Measurements from ENCODE around the gene SMIM36. TPM values are rescaled to one million over a fixed set of nuclear protein-coding genes. Genes with fewer than 3 reads are reported as not detected.
"Not testable (repeated sequence)": the region's sequence is repeated elsewhere in the genome, so short reads cannot be mapped to it uniquely, and the experiment has no call there.

The SMIM36 gene
- total and polyA plus RNA-seq, 4 donors: not detected

- no peaks in the 10 kb centered on the region for H3K27me3 ChIP-seq (ENCODE audit: control insufficient read depth in 1 of 2, insufficient read depth in 2 of 2, low read length in 1 of 2)
- intact Hi-C loops (cut with DNase I): no loop called here
- H3K9me3 ChIP-seq (ENCODE audit: control insufficient read depth, low read length): no peaks in the 10 kb centered on the region
- no peak overlapping the region for H3K4me3 ChIP-seq (ENCODE audit: low read length in 2 of 2)
- ATAC-seq (ENCODE audit: low FRiP score): no peak
- H3K36me3 ChIP-seq (ENCODE audit: control insufficient read depth in 1 of 2, insufficient read depth in 2 of 2, low read length in 1 of 2): no peaks in the 10 kb centered on the region
- WGBS, 2 donors: 56 to 68% methylated on average over 1 of the region's 1 CpG
- no peak overlapping the region for H3K27ac ChIP-seq (ENCODE audit: low read depth in 1 of 2, low read length in 2 of 2)
- H3K4me1 ChIP-seq (ENCODE audit: control insufficient read depth in 1 of 2, insufficient read depth in 2 of 2, low read length in 2 of 2): no peaks in the 10 kb centered on the region
- DNase-seq: no peak
Measured at GRCh38 chr17:55536205-55536604, 25.0 kb upstream of the SMIM36 start.

DNA sequence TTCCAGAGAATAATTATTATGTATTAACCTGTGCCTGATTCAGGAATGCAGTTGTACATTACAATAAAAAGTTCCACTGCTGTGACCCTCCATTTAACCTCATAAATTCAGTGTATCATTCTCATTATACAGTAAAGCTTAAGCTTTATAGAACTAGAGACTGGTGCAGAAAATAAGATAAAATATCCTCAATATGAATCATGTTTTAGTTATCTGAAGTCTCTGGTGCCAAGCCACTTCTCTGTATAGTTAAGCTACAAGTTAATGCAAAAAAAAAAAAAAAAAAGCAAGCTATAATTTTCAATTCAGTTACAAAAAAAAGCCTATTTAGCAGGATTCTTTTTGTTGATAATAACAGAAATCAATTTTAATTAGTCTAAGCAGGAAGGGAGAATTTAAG lies 22.4 kb upstream of the SMIM36 start:
- Histone ChIP-seq H3K9me3 (ENCODE audit: control insufficient read depth, low read length) (no peaks in the 10 kb centered on the region), H3K4me3 (ENCODE audit: low read length in 2 of 2) (no peak overlapping the region), H3K4me1 (ENCODE audit: control insufficient read depth in 1 of 2, insufficient read depth in 2 of 2, low read length in 2 of 2) (no peaks in the 10 kb centered on the region), H3K36me3 (ENCODE audit: control insufficient read depth in 1 of 2, insufficient read depth in 2 of 2, low read length in 1 of 2) (no peaks in the 10 kb centered on the region), H3K27me3 (ENCODE audit: control insufficient read depth in 1 of 2, insufficient read depth in 2 of 2, low read length in 1 of 2) (no peaks in the 10 kb centered on the region), H3K27ac (ENCODE audit: low read depth in 1 of 2, low read length in 2 of 2) (no peak overlapping the region)
- DNase-seq (no peak), ATAC-seq (ENCODE audit: low FRiP score) (no peak)
- intact Hi-C loops (cut with DNase I): no loop called here

DNA sequence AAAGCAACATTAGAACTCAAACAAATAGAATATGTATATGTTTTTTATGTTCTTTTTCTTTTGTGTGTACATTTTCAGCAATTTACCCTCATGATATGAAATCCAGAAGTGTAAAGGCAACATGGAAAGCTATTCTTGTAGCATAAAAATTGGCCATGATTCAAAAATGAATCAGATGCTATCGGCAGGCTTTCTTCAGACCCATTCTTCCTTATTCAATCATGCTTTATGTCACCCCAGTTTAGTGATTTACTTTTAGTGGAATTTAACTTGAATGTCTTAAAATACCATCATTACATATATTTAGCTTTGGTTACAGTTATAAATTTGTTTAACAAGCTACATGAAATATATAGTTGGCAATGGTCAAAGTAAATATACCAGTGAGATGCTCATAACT lies 21.4 kb upstream of the SMIM36 start:
- DNase-seq (no peak), ATAC-seq (ENCODE audit: low FRiP score) (no peak)
- H3K36me3 ChIP-seq (ENCODE audit: control insufficient read depth in 1 of 2, insufficient read depth in 2 of 2, low read length in 1 of 2): no peaks in the 10 kb centered on the region
- 15 to 29% methylated on average over 1 of the region's 1 CpG for WGBS, 2 donors
- no peak overlapping the region for H3K4me3 ChIP-seq (ENCODE audit: low read length in 2 of 2)
- no peak overlapping the region for H3K27ac ChIP-seq (ENCODE audit: low read depth in 1 of 2, low read length in 2 of 2)
- intact Hi-C loops (cut with DNase I): no loop called here
- H3K27me3 ChIP-seq (ENCODE audit: control insufficient read depth in 1 of 2, insufficient read depth in 2 of 2, low read length in 1 of 2): no peaks in the 10 kb centered on the region
- no peaks in the 10 kb centered on the region for H3K9me3 ChIP-seq (ENCODE audit: control insufficient read depth, low read length)
- no peaks in the 10 kb centered on the region for H3K4me1 ChIP-seq (ENCODE audit: control insufficient read depth in 1 of 2, insufficient read depth in 2 of 2, low read length in 2 of 2)

GRCh38 chr17:55531053-55531728 lies 19.9 kb upstream of the SMIM36 start:
- Histone ChIP-seq H3K4me1 (ENCODE audit: control insufficient read depth in 1 of 2, insufficient read depth in 2 of 2, low read length in 2 of 2) (no peaks in the 10 kb centered on the region), H3K4me3 (ENCODE audit: low read length in 2 of 2) (no peak overlapping the region), H3K9me3 (ENCODE audit: control insufficient read depth, low read length) (no peaks in the 10 kb centered on the region), H3K27me3 (ENCODE audit: control insufficient read depth in 1 of 2, insufficient read depth in 2 of 2, low read length in 1 of 2) (peaks cover 0 to 2% of the 10 kb centered on the region in 2 donors), H3K27ac (ENCODE audit: low read depth in 1 of 2, low read length in 2 of 2) (no peak overlapping the region), H3K36me3 (ENCODE audit: control insufficient read depth in 1 of 2, insufficient read depth in 2 of 2, low read length in 1 of 2) (no peaks in the 10 kb centered on the region)
- DNase-seq (no peak), ATAC-seq (ENCODE audit: low FRiP score) (no peak)
- intact Hi-C loops (cut with DNase I): no loop called here
- WGBS, 2 donors: 84 to 94% methylated on average over 5 of the region's 5 CpGs

DNA sequence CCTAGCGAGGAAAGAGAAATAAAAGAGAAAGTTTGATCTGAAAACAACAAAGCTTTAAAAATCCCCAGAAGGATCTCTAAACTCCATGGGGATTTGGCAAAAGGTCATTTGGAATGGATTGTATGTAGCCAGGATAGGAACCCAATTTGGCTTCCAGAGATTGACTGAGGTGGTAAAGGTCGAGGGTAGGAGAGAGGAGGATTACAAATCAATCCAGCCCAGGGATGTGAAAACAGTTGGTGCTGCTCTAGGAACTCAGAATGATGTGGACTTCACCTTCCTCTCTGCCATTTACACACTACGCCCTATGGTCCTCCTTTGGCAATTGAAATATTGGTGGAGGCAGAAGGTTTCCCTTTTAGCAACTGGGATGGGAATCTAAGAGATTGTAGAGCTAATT lies 18.8 kb upstream of the SMIM36 start:
- intact Hi-C loops (cut with DNase I): no loop called here
- no peak for DNase-seq

GRCh38 chr17:55527540-55528118 lies 16.4 kb upstream of the SMIM36 start:
- no peaks in the 10 kb centered on the region for H3K4me1 ChIP-seq (ENCODE audit: control insufficient read depth in 1 of 2, insufficient read depth in 2 of 2, low read length in 2 of 2)
- H3K36me3 ChIP-seq (ENCODE audit: control insufficient read depth in 1 of 2, insufficient read depth in 2 of 2, low read length in 1 of 2): no peaks in the 10 kb centered on the region
- ATAC-seq (ENCODE audit: low FRiP score): peak; percentile 84
- 71 to 72% methylated on average over 5 of the region's 5 CpGs for WGBS, 2 donors
- intact Hi-C loops (cut with DNase I): loop anchor here (2.0 to 5.0 kb wide), 3 partner anchors 190 to 245 kb away; no protein-coding TSS in a partner anchor
- H3K27ac ChIP-seq (ENCODE audit: low read depth in 1 of 2, low read length in 2 of 2): no peak overlapping the region
- peaks cover 0 to 2% of the 10 kb centered on the region in 2 donors for H3K27me3 ChIP-seq (ENCODE audit: control insufficient read depth in 1 of 2, insufficient read depth in 2 of 2, low read length in 1 of 2)
- no peak overlapping the region for H3K4me3 ChIP-seq (ENCODE audit: low read length in 2 of 2)
- no peaks in the 10 kb centered on the region for H3K9me3 ChIP-seq (ENCODE audit: control insufficient read depth, low read length)
- DNase-seq: no peak

More for the DNA sequence above, 18.8 kb upstream of the SMIM36 start:
- H3K36me3 ChIP-seq (ENCODE audit: control insufficient read depth in 1 of 2, insufficient read depth in 2 of 2, low read length in 1 of 2): no peaks in the 10 kb centered on the region
- peaks cover 0 to 2% of the 10 kb centered on the region in 2 donors for H3K27me3 ChIP-seq (ENCODE audit: control insufficient read depth in 1 of 2, insufficient read depth in 2 of 2, low read length in 1 of 2)
- no peak overlapping the region for H3K27ac ChIP-seq (ENCODE audit: low read depth in 1 of 2, low read length in 2 of 2)
- WGBS, 2 donors: 78 to 83% methylated on average over 3 of the region's 3 CpGs
- H3K4me1 ChIP-seq (ENCODE audit: control insufficient read depth in 1 of 2, insufficient read depth in 2 of 2, low read length in 2 of 2): no peaks in the 10 kb centered on the region
- no peak for ATAC-seq (ENCODE audit: low FRiP score)
- no peaks in the 10 kb centered on the region for H3K9me3 ChIP-seq (ENCODE audit: control insufficient read depth, low read length)
- H3K4me3 ChIP-seq (ENCODE audit: low read length in 2 of 2): no peak overlapping the region

DNA sequence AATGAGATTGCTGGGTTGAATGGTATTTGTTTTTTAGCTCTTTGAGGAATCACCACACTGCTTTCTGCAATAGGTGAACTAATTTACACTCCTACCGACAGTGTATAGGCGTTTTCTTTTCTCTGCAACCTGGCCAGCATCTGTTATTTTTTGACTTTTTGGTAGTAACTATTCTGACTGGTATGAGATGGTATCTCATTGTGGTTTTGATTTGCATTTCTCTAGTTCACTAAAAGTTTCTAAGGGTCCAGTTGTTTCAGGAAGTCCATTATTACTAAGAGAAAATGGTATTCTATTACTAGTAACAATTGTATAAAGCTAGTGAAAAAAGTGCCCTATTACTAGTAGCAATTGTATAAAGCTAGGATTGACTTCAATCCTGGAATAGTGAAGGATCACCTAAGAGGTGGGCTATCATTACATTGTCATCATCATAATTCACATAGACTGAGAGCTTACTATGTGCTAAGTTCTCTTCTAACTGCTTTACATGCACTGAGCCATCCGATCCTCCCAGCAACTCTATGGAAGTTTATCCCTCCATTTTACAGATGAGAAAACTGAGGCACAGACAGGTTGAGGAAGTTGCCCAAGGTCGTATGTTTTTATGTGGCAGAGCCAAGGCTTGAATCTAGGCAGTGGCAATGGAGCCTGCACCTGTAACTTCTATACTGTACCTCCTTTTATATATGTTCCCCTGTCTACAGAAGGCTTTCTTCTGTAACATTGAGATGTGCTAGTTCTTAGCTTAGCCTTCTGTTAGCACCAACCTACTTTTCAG lies 13.4 kb upstream of the SMIM36 start:
- no peaks in the 10 kb centered on the region for H3K9me3 ChIP-seq (ENCODE audit: control insufficient read depth, low read length)
- DNase-seq (no peak), ATAC-seq (ENCODE audit: low FRiP score) (no peak)
- intact Hi-C loops (cut with DNase I): loop anchor here (5.0 kb wide), 2 partner anchors 193 to 248 kb away; no protein-coding TSS in a partner anchor
- H3K4me1 ChIP-seq (ENCODE audit: control insufficient read depth in 1 of 2, insufficient read depth in 2 of 2, low read length in 2 of 2): no peaks in the 10 kb centered on the region
- no peaks in the 10 kb centered on the region for H3K36me3 ChIP-seq (ENCODE audit: control insufficient read depth in 1 of 2, insufficient read depth in 2 of 2, low read length in 1 of 2)
- H3K27ac ChIP-seq (ENCODE audit: low read depth in 1 of 2, low read length in 2 of 2): no peak overlapping the region
- H3K4me3 ChIP-seq (ENCODE audit: low read length in 2 of 2): no peak overlapping the region
- WGBS, 2 donors: 66 to 74% methylated on average over 4 of the region's 4 CpGs
- H3K27me3 ChIP-seq (ENCODE audit: control insufficient read depth in 1 of 2, insufficient read depth in 2 of 2, low read length in 1 of 2): peaks cover 0 to 2% of the 10 kb centered on the region in 2 donors

GRCh38 chr17:55523032-55523431 lies 11.8 kb upstream of the SMIM36 start:
- H3K4me3 ChIP-seq (ENCODE audit: low read length in 2 of 2); intact Hi-C loops (cut with DNase I); H3K4me1 ChIP-seq (ENCODE audit: control insufficient read depth in 1 of 2, insufficient read depth in 2 of 2, low read length in 2 of 2); H3K36me3 ChIP-seq (ENCODE audit: control insufficient read depth in 1 of 2, insufficient read depth in 2 of 2, low read length in 1 of 2); H3K27ac ChIP-seq (ENCODE audit: low read depth in 1 of 2, low read length in 2 of 2); H3K27me3 ChIP-seq (ENCODE audit: control insufficient read depth in 1 of 2, insufficient read depth in 2 of 2, low read length in 1 of 2); DNase-seq; ATAC-seq (ENCODE audit: low FRiP score); H3K9me3 ChIP-seq (ENCODE audit: control insufficient read depth, low read length): not testable (repeated sequence)
- WGBS, 2 donors: 92 to 95% methylated on average over 3 to 4 of the region's 4 CpGs
